HG03460 (cell line): ENCODE results near the gene MFSD11.
"Not testable (repeated sequence)": the region's sequence is repeated elsewhere in the genome, so short reads cannot be mapped to it uniquely, and the experiment has no call there.

Experiments
- ATAC-seq: cut with Tn5 transposase; IDR thresholded peaks from one replicate; pipeline ENCODE4 v1.9.1; 2021; ENCODE audit not compliant: unreplicated experiment

MFSD11 gene

GRCh38 chr17:76707985-76708807 lies 29.7 kb upstream of the MFSD11 start:
- no peak for ATAC-seq

- no peak for ATAC-seq
Observed at GRCh38 chr17:76709077-76709950, 28.6 kb upstream of the MFSD11 start.

GRCh38 chr17:76709951-76710862 lies 27.7 kb upstream of the MFSD11 start:
- not testable (repeated sequence) for ATAC-seq

- no peak for ATAC-seq
Observed at GRCh38 chr17:76710863-76711611, 26.9 kb upstream of the MFSD11 start, which contains the start of gene MXRA7. TSS of gene MXRA7 (minus strand) at chr17:76710965. CDS start at chr17:76710946, 19 bp downstream.

GRCh38 chr17:76712321-76712720 lies 25.6 kb upstream of the MFSD11 start:
- ATAC-seq = not testable (repeated sequence)

- no peak for ATAC-seq
Observed at GRCh38 chr17:76713765-76714164, 24.2 kb upstream of the MFSD11 start.

GRCh38 chr17:76714336-76714735 lies 23.6 kb upstream of the MFSD11 start:
- no peak for ATAC-seq

- ATAC-seq = no peak
Observed at GRCh38 chr17:76714822-76715495, 23.0 kb upstream of the MFSD11 start.

GRCh38 chr17:76715496-76715830 lies 22.5 kb upstream of the MFSD11 start:
- no peak for ATAC-seq

- ATAC-seq = no peak
Observed at GRCh38 chr17:76716146-76716838, 21.6 kb upstream of the MFSD11 start.

- no peak for ATAC-seq
Observed at GRCh38 chr17:76716839-76717215, 21.1 kb upstream of the MFSD11 start.

GRCh38 chr17:76718516-76718915 lies 19.4 kb upstream of the MFSD11 start:
- ATAC-seq = no peak

- no peak for ATAC-seq
Observed at GRCh38 chr17:76720211-76720610, 17.7 kb upstream of the MFSD11 start.

GRCh38 chr17:76720941-76721340 lies 17.0 kb upstream of the MFSD11 start:
- ATAC-seq = no peak

- no peak for ATAC-seq
Observed at GRCh38 chr17:76721463-76721862, 16.5 kb upstream of the MFSD11 start.

- ATAC-seq = no peak
Observed at GRCh38 chr17:76722279-76722678, 15.6 kb upstream of the MFSD11 start.

GRCh38 chr17:76722977-76723376 lies 14.9 kb upstream of the MFSD11 start:
- not testable (repeated sequence) for ATAC-seq

- ATAC-seq = no peak
Observed at GRCh38 chr17:76723812-76724211, 14.1 kb upstream of the MFSD11 start.

GRCh38 chr17:76725580-76726230 lies 12.2 kb upstream of the MFSD11 start:
- ATAC-seq = peak; percentile 22
